HG03457 (cell line): ENCODE results near the gene MX2.
"Not testable (repeated sequence)": the region's sequence is repeated elsewhere in the genome, so short reads cannot be mapped to it uniquely, and the experiment has no call there.

Experiments used
- ATAC-seq: cut with Tn5 transposase; IDR thresholded peaks from one replicate; pipeline ENCODE4 v1.9.1; 2021; ENCODE audit warnings: moderate number of reproducible peaks; ENCODE audit not compliant: unreplicated experiment

Gene MX2

DNA sequence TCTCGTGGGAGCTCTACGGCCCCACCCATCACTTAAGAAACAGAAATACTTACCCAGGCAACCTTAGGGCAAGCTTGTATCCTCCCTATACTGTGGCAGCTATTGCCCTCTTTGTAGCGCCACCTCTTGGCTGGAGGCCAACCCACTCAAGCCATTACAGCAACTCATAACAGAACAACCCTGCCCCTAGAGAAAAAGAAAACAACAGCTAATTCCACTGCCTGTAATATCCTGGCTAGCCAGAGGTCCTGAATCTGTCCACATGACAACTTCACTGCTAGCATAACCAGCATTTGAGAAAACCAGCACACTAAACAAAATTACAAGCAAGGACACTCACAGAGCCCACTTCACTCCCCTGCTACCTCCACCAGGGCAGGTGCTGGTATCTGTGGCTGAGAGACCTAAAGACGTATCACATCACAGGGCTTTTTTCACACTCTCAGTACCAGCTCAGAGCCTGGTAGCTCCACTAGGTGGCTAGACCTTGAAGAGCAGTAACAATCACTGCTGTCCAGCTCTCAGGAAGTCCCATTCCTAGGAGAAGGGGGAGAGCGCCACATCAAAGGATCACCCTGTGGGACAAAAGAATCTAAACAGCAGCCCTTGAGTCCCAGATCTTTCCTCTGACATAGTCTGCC, 49.7 kb downstream of the MX2 start:
- no peak for ATAC-seq

GRCh38 chr21:41417505-41417904, 55.7 kb downstream of the MX2 start:
- not testable (repeated sequence) for ATAC-seq

DNA sequence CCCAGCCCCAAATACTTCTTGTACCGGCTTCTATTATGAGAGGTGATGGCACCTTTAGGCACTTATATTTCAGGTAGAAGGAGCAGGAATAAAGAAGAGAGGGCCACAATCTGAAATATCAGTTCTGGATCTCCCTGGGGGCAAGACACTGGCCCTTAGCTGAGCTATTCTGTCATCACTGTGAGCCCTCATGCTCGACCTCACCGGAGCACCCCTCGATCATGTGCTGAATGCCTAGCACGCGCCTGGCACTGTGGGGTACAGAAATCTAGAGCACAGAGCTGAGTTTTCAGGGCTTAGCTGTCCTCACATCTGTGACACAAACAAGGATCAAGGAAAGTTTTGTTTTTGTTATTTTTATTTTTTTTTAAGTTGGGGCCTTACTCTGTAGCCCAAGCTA, 56.6 kb downstream of the MX2 start:
- no peak for ATAC-seq

DNA sequence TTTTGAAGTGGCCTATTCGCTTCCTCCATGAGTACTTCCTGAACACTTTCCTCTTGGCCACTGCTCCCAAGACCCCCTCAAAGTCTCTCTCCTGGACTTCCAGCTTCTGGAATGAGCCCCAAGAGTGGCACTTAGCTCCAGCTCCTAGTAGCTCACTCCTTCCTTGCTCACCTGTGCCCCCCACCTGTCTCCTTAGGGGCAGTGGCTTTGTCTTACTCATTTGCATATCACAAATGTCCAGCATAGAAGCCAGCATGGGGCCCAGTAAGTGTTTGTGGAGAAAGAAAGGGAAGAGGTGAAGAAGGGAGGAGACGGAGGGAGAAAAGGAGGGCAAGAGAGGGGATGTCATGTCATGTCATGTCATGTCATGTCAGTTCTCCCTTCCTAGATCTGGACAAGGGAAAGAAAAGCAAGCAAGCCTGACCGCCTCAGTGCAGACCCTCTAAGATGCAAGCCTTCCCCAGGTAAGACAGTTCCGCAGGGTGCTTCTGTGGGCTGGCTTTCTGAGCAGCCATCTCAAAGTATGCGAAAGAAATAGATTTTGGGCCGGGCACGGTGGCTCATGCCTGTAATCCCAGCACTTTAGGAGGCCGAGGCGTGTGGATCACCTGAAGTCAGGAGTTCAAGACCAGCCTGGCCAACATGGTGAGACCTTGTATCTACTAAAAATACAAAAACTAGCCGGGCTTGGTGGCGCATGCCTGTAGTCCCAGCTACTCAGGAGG, 57.3 kb downstream of the MX2 start:
- ATAC-seq = no peak

DNA sequence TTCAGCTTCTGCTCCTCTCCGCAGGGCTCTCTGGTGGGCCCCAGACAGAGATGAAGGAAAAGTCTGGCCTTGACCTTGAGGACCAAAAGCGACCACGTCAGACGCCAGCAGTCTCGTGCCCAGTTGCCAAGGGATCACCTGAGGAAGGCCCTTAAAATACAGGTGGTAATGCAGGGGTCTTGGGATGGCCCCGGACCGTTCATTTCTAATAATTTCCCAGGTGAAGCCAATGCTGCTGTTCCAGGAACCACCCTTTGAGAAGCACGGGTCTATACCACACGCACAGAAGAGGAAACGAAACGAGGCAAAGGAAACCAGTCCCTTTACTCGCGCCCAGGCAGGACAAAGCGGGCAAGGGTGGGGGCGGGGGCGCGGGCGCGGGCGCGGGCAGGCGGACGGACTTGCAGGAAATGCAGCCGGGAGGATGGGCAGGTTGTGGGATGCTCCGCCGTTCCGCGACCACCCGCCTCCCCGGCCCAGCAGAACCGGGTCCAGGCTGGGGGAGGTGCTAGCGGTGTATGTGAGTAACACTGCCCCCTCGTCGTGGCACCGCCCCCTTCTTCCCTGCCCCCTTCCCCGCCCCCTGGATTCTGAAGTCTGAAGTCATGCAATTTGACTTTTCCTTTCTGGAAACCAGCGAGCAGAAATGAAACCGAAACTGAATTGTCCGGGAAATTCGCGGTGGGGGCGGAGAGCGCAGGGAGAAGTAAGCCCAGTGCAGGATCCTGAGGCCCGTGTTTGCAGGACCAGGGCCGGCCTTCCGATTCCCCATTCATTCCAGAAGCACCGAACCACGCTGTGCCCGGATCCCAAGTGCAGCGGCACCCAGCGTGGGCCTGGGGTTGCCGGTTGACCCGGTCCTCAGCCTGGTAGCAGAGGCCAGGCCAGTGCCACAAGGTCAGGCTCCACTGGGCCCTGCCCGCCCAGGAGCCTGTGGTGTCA, 58.4 kb downstream of the MX2 start:
- ATAC-seq = no peak

DNA sequence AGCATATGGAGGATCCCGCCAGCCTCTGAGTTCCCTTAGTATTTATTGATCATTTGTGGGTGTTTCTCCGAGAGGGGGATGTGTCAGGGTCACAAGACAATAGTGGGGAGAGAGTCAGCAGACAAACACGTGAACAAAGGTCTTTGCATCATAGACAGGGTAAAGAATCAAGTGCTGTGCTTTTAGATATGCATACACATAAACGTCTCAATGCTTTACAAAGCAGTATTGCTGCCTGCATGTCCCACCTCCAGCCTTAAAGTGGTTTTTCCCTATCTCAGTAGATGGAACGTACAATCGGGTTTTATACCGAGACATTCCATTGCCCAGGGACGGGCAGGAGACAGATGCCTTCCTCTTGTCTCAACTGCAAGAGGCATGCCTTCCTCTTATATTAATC, 59.2 kb downstream of the MX2 start:
- not testable (repeated sequence) for ATAC-seq

- no peak for ATAC-seq
Measured at GRCh38 chr21:41422546-41423304, 60.9 kb downstream of the MX2 start.

DNA sequence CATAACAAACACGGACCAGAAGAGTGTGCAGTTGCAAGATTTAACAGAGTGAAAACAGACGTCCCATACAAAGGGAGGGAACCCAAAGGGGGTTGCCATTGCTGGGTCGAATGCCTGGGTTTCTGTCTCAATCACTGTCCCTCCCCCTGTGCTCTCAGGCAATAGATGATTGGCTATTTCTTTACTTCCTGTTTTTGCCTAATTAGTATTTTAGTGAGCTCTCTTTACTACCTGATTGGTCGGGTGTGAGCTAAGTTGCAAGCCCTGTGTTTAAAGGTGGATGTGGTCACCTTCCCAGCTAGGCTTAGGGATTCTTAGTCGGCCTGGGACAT, 61.4 kb downstream of the MX2 start:
- ATAC-seq = not testable (repeated sequence)

DNA sequence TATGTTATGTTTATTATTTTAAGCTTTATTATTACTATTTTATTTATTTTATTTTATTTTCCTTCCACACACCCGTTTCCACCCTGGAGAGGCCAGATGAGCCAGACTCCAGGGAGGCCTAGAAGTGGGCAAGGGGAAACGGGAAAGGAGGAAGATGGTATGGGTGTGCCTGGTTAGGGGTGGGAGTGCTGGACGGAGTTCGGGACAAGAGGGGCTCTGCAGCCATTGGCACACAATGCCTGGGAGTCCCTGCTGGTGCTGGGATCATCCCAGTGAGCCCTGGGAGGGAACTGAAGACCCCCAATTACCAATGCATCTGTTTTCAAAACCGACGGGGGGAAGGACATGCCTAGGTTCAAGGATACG, 63.7 kb downstream of the MX2 start:
- no peak for ATAC-seq

DNA sequence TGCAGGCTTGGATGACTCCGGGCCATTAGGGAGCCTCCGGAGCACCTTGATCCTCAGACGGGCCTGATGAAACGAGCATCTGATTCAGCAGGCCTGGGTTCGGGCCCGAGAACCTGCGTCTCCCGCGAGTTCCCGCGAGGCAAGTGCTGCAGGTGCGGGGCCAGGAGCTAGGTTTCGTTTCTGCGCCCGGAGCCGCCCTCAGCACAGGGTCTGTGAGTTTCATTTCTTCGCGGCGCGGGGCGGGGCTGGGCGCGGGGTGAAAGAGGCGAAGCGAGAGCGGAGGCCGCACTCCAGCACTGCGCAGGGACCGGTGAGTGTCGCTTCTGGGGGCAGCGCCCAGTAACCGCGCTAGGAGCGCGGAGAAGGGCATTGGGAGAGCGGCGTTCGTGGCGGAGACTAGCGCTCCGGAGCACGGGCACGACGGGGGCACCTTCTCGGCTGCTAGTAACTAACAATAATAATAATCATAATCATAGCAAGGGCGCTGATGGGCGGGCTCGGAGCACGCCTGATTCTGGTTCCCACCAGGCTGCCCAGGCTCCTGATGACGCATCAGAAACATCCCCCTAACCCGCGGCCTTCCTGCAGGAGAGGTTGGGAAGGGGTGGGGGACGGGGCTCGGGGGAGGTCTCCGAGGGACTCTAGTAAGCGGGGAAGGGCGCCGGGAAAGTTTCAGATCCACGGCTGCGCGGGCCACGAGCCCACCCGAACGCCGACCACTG, 64.3 kb downstream of the MX2 start, which contains the start of gene MX1:
Gene MX1 (plus strand): TSS at position 286 of the 722 bp plus-strand sequence. CDS start 5,832 bp downstream, outside the sequence.
- peak; percentile 70 for ATAC-seq

GRCh38 chr21:41426676-41427404, 65.0 kb downstream of the MX2 start:
- no peak for ATAC-seq

GRCh38 chr21:41427556-41427955, 65.7 kb downstream of the MX2 start:
- ATAC-seq = no peak

- ATAC-seq = no peak
Measured at GRCh38 chr21:41428311-41428710, 66.5 kb downstream of the MX2 start.

- ATAC-seq = no peak
Measured at GRCh38 chr21:41428847-41429246, 67.0 kb downstream of the MX2 start.

GRCh38 chr21:41429305-41429704, 67.5 kb downstream of the MX2 start:
- no peak for ATAC-seq

DNA sequence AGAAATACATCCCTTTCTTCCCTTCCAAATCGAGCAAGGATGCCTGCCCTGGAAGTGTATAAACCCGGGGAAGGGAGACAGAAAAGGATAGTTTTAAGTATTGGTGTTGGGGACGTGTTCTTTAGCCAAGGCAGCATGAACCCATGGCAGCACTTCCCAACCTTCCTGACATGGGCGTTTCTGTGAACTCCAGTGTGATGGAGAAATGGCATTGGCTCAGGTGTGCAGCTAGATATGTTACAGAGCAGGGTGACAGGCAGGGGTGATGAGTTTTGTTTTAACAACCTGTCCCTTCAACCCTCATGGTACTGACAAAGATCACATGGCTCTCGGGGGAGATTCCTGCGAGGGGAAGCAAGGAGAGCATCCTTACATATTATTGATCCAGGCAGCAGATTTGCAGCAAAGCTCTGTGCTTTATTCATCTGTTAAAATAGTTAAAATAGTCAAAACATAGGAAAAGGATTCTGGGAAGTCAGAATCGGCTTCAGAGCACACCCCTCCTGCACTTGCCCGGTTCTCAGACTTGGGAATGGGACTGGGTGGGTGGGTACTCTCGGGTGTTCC, 68.2 kb downstream of the MX2 start:
- ATAC-seq = no peak

GRCh38 chr21:41431788-41432548, 70.1 kb downstream of the MX2 start:
- ATAC-seq = peak; percentile 68
